ENCODE data around the gene RCE1.
A peak's percentile ranks its signal among the peaks of the same experiment; 100 is the strongest.

The RCE1 gene

DNA sequence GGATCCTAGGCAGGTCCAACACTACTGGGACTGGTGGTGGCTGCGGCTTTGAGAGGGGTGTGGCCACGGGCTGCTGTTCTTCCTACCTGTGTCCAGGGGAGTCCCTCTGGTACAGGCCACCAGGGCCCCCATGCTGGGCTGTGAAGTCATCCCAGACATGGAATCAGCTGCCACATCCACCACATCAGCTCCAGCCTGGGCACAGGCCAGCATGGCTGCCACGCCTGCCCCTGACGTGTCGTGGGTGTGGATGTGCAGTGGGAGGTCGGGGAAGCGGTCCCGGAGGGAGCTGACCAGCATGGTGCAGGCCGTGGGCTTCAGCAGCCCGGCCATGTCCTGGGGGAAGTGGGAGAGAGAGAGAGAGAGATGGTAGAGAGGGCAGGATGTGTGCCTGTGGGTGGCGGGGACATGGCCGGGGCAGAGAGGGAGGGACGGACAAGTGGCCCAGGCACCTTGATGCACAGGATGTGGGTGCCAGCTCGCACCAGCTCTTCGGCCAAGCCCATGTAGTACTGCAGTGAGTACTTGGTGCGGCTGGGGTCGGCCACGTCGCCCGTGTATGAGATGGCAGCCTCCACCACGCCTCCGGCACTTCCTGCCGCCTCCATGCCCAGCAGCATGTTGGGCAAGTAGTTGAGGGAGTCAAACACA is 7.5 kb downstream of the RCE1 start:
- Mint-ChIP-seq H3K9me3 (no peaks in the 10 kb centered on the region), H3K27me3 (no peaks in the 10 kb centered on the region), H3K27ac (no peak overlapping the region), H3K36me3 (ENCODE audit: low read depth) (no peaks in the 10 kb centered on the region), H3K4me1 (ENCODE audit: low read depth) (peaks cover 11% of the 10 kb centered on the region), H3K4me3 (no peak overlapping the region)

DNA sequence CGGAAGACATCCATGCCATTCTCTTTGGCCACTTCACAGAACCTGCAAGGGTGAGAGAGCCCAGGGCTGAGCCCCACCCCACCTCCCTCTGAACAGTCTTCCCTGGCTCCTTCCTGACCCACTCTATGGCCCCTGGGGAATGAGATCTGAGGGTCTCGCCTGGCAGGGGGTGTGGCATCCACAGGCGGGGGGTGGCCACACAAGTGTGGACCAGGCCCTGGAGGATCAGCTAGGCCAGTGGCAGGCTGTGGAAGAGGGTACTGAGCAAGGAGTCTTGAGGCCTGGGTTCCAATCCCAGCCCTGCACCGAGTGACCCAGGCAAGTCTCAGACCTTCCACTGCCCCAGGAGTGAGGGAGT is 8.0 kb downstream of the RCE1 start:
- Mint-ChIP-seq H3K4me3 (no peak overlapping the region), H3K9me3 (no peaks in the 10 kb centered on the region), H3K27ac (no peak overlapping the region), H3K36me3 (ENCODE audit: low read depth) (no peaks in the 10 kb centered on the region), H3K27me3 (no peaks in the 10 kb centered on the region), H3K4me1 (ENCODE audit: low read depth) (peaks cover 13% of the 10 kb centered on the region)

DNA sequence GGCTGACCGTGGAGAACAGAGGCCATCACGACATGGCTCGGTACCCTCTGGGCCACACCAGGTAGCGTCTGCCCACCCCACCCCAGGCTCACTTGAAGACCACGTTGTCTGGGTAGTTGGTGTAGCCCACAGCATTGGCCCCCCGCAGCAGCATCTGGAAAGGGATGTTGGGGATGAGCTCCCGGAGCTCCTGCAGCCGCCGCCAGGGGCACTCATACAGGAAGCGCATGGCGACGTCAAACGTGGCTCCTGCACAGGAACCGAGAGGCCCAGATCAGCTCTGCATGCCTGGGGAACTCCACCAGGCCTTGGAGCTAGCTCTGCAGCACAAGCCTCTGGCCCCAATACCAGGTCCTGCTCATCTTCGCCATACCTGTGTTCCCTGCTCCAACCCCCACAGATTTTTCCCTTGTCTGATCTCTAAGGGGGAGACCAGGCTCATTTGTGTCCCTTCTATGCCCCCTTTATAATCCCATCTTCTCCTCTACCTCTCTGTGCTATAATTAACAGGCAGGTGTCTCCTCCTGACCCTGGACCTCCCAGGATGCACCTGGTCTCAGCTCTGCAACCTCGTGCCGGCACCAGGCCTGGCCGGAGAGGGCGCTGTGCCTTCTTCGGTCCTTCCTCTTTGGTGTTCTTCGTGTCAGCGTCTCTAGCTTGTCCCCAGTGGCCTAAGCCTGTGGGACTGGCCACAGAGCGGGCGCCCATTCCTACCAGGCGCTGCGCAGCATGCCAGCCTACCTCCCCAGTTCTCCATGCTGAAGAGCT is 8.6 kb downstream of the RCE1 start:
- Mint-ChIP-seq H3K9me3 (no peaks in the 10 kb centered on the region), H3K4me3 (no peak overlapping the region), H3K4me1 (ENCODE audit: low read depth) (peaks cover 13% of the 10 kb centered on the region), H3K36me3 (ENCODE audit: low read depth) (no peaks in the 10 kb centered on the region), H3K27me3 (no peaks in the 10 kb centered on the region), H3K27ac (peak overlapping the region; percentile 63)

DNA sequence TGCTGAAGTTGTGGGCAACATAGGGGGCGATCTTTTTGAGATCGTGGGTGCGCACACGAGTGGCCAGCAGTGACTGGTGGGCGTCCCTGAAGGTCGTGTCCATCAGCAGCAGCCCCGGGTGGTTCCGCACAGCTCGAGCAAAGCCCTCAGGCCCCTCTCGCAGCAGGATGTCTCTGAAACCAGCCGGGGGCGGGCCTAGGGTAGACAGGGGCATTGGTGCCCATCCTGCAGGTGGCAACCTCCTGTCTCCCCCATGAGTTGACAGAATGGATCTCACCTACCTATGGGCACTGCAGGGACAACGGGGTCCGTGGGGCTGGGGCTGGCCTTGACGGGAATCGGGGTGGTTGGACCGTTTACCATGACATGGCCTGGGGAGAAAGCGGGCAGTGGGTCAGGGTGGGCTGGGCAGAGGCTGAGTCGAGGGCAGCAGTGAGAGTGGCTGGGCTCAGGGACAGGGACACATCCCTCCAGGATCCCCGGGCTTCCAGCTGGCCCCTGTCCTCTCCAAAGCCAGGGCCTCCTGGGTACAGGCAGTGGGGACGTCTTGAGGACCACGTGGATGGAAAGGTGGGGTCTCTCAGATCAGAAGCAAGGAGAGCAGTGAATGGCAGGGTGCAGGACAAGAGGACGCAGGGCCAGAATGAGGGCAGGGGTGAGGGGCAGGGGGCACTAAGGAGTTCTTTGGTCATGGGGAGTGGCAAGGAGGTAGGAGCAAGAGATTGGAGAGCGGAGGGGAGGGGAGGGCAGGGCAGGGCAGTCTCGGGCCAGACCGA is 9.4 kb downstream of the RCE1 start:
- Mint-ChIP-seq H3K27me3 (no peaks in the 10 kb centered on the region), H3K4me1 (ENCODE audit: low read depth) (peaks cover 13% of the 10 kb centered on the region), H3K9me3 (no peaks in the 10 kb centered on the region), H3K4me3 (no peak overlapping the region), H3K27ac (peak overlapping the region; percentile 63), H3K36me3 (ENCODE audit: low read depth) (no peaks in the 10 kb centered on the region)

DNA sequence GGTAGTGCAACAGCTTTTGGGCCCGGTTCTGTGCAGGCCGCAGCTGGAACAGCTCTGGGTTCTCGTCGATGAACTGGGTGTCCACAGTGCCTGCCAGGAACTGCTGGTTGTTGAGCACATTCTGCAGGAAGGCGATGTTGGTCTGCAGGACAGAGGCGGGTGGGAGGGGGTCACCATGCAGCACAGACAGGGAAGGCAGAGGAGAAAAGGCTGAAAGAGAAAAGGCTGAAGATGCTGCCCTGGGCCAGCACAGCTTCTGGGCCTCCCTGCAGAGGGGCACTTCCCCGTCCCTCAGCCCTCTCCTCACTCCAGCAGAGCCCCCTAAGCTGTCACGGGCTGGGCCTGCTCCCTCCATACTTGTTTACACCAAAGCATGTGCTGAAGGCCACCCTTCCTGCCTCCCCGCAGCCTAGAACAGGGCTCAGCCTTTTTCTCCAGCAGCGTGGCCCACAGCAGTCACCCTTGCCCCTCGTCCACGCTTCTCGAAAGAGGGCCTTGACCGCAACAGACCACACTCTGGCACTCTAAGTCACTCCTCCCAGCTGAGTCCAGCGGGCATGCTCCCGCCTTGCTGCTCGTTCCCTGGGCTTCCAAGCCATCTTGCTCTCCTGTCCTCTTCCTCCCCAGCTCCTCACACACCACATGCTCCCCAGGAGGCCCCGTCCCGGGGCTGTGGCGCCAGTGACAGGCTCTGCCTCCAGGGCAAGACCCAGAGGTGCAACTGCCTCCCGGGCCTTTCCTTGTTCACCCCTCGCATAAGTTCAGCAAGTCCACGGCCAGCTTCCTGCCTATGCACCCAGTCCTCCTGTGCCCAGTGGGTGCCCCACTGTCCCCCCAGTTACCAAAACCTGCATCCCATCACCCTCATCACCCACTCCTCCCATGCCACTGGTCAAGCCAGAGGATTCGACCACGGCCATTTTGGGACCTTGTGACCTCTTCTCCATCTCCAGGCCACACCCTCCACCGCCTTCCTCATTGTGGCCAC is 10.3 kb downstream of the RCE1 start:
- no peaks in the 10 kb centered on the region for H3K9me3 Mint-ChIP-seq
- H3K4me1 Mint-ChIP-seq (ENCODE audit: low read depth): peaks cover 13% of the 10 kb centered on the region
- no peak overlapping the region for H3K4me3 Mint-ChIP-seq
- no peaks in the 10 kb centered on the region for H3K27me3 Mint-ChIP-seq
- no peak overlapping the region for H3K27ac Mint-ChIP-seq
- no peaks in the 10 kb centered on the region for H3K36me3 Mint-ChIP-seq (ENCODE audit: low read depth)

DNA sequence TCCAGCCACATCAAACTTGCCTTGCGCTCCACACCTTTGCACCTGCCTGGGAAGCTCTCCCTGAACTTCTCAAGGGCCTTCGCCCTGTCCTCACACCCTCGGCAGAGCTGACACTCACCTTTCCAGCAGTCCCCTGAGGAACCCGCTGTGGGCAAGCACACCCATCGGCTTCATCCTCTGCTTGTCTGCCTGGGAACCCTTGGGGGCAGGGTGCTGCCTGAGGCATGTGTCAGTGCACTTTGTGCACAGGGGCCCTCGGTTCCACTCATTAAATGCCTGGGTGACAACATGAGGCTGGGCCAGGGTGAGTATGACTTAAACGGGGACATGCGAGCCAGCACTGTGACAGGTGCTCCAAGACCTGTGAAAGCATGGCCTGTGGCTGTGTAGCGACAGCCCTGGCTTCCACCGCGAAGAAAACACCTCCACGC is 11.0 kb downstream of the RCE1 start:
- H3K27me3 Mint-ChIP-seq: no peaks in the 10 kb centered on the region
- H3K36me3 Mint-ChIP-seq (ENCODE audit: low read depth): no peaks in the 10 kb centered on the region
- peaks cover 13% of the 10 kb centered on the region for H3K4me1 Mint-ChIP-seq (ENCODE audit: low read depth)
- H3K4me3 Mint-ChIP-seq: no peak overlapping the region
- no peaks in the 10 kb centered on the region for H3K9me3 Mint-ChIP-seq
- H3K27ac Mint-ChIP-seq: no peak overlapping the region

DNA sequence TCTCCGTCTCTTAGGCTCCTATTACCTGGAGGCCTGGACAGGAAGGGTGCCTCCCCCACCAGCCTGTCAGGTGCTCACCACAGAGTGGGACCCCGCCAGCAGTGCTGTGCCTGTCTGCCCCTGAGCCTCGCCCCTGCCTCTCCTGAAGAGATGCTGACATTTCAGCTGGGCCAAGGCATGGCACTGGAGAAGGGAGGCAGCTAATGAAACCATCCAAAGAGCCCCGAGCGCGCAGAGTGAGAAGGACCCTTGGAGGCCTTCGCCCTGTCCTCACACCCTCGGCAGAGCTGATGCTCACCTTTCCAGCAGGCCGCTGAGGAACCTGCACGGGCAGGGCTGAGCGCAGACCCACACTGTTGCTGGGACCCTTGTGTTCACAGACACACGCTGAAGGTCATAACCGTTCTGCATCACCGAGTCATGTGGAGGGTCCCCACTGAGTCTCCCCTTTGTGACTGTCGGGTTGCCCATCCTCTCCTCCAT is 11.5 kb downstream of the RCE1 start:
- no peaks in the 10 kb centered on the region for H3K9me3 Mint-ChIP-seq
- no peak overlapping the region for H3K27ac Mint-ChIP-seq
- no peaks in the 10 kb centered on the region for H3K36me3 Mint-ChIP-seq (ENCODE audit: low read depth)
- H3K4me3 Mint-ChIP-seq: peak overlapping the region; percentile 93
- peaks cover 13% of the 10 kb centered on the region for H3K4me1 Mint-ChIP-seq (ENCODE audit: low read depth)
- no peaks in the 10 kb centered on the region for H3K27me3 Mint-ChIP-seq

DNA sequence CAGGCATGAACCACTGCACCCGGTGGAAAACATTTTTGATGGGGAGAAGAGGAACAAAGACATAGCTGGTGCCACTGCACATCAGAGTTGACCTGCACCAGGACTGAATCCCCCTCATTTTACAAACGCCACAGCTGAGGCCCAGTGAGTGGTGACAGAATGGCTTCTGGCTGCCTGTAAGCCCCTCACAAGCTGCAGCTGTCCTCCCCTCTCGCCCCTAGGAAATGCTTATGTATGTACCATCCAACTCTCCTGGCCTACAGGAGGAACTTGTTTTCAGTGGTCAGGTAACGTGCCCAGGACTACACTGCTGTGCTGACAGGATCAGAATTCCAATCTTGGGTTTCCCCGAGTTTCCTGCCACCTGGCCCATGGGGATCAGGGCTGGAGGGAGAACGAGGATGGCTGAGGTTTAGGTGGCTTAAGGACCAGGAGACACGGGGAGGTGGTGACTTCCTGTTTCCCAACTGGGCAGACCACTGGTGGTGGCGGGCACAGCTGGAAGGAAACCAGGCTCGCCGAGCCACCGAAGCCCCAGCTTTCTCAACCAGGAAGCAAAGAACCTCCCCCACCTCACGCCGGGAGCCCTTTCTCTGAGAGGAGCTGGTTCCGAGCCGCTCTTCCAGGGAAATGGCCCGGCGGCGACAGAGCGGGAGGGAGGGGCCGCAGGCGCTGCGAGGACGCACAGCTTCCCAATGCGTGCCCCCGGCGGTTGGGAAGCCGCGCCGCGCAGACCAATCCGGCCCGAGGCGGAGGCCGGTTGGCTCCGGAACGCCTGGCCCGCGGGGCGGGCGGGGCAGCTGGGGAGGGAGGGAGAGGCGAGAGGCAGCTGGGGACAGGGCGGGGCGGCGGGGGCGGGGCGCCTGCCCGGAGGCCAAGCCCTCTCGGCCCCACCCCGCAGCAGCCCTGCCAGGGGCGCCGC is 12.6 kb downstream of the RCE1 start:
- peaks cover 13% of the 10 kb centered on the region for H3K4me1 Mint-ChIP-seq (ENCODE audit: low read depth)
- peak overlapping the region; percentile 93 for H3K4me3 Mint-ChIP-seq
- no peaks in the 10 kb centered on the region for H3K9me3 Mint-ChIP-seq
- no peaks in the 10 kb centered on the region for H3K27me3 Mint-ChIP-seq
- H3K27ac Mint-ChIP-seq: peak overlapping the region; percentile 95
- H3K36me3 Mint-ChIP-seq (ENCODE audit: low read depth): no peaks in the 10 kb centered on the region

DNA sequence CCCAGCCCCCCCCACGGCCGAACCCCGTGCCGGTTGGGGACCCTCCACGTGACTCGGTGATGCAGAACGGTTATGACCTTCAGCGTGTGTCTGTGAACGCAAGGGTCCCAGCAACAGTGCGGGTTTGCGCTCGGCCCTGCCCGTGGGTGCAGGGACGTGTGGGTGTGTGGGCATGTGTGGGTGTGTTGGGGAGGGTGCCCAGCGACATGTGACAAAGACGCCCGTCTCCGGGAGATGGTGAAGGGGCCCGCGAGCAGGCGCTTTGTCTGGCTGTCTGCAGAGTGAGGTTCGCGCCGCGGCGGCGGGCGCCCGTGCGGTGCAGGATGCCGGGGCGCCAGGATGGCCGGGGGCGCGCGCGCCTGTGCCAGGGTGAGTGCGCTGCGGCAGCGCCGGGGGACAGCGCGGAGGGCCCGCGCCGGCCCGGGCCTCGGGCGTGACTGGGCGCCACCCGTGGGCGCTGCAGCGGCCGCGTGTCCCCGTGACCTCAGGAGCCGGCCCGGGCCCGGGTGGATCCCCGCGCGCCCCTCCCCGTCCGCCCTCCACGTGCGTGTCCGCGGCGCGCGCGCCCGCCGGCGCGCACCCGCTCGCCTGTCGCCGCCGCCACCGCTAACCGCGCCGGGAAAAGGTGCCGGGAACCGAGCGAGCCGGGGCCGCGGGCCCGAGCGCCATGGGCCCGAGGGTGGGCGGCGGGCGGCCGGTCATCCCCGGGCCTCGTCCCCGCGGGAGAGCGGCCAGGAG is 13.4 kb downstream of the RCE1 start, which contains the start of gene LRFN4:
Gene LRFN4, plus strand, starts transcription at position 569 of the 738 bp plus-strand sequence. CDS start 681 bp downstream, outside the sequence.
- Mint-ChIP-seq H3K27ac (peak within 1 kb of the TSS; percentile 95), H3K27me3 (no peaks in the 10 kb centered on the region), H3K4me3 (peak within 1 kb of the TSS; percentile 93), H3K9me3 (no peaks in the 10 kb centered on the region), H3K36me3 (ENCODE audit: low read depth) (no peaks in the 10 kb centered on the region), H3K4me1 (ENCODE audit: low read depth) (peaks cover 12% of the 10 kb centered on the region)

DNA sequence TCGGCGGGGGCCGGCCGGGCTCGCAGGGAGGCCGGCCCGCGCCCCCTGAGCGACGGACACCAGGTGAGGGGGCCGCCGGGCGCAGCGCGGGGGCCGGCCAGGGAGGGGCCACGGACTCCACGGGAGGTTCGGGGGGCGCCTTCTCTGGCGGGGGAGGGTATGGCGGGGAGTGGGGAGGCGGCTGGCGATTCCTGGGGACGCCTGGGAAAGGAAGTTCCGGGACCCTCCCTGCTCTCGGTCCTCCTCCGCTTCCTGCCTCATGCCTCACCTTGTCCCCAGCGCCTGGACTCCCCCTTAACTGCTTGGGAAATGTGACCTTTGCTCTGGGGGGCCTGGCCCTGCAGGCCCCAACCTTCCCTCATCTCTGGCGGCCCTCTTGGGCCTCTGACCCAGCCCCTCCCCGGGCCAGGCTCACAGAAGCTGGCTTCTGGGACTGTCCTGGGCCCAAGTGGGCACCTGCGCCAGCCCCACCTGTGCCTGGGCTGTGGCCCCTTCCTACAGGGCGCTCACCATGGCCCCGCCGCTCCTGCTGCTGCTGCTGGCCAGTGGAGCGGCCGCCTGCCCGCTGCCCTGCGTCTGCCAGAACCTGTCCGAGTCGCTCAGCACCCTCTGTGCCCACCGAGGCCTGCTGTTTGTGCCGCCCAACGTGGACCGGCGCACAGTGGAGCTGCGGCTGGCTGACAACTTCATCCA is 14.1 kb downstream of the RCE1 start:
- no peaks in the 10 kb centered on the region for H3K27me3 Mint-ChIP-seq
- H3K4me1 Mint-ChIP-seq (ENCODE audit: low read depth): peaks cover 5% of the 10 kb centered on the region
- H3K27ac Mint-ChIP-seq: peak overlapping the region; percentile 83
- no peaks in the 10 kb centered on the region for H3K36me3 Mint-ChIP-seq (ENCODE audit: low read depth)
- no peaks in the 10 kb centered on the region for H3K9me3 Mint-ChIP-seq
- H3K4me3 Mint-ChIP-seq: peak overlapping the region; percentile 84

DNA sequence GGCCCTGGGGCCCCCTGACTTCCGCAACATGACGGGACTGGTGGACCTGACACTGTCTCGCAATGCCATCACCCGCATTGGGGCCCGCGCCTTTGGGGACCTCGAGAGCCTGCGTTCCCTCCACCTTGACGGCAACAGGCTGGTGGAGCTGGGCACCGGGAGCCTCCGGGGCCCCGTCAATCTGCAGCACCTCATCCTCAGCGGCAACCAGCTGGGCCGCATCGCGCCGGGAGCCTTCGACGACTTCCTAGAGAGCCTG is 14.6 kb downstream of the RCE1 start:
- no peaks in the 10 kb centered on the region for H3K9me3 Mint-ChIP-seq
- no peak overlapping the region for H3K27ac Mint-ChIP-seq

DNA sequence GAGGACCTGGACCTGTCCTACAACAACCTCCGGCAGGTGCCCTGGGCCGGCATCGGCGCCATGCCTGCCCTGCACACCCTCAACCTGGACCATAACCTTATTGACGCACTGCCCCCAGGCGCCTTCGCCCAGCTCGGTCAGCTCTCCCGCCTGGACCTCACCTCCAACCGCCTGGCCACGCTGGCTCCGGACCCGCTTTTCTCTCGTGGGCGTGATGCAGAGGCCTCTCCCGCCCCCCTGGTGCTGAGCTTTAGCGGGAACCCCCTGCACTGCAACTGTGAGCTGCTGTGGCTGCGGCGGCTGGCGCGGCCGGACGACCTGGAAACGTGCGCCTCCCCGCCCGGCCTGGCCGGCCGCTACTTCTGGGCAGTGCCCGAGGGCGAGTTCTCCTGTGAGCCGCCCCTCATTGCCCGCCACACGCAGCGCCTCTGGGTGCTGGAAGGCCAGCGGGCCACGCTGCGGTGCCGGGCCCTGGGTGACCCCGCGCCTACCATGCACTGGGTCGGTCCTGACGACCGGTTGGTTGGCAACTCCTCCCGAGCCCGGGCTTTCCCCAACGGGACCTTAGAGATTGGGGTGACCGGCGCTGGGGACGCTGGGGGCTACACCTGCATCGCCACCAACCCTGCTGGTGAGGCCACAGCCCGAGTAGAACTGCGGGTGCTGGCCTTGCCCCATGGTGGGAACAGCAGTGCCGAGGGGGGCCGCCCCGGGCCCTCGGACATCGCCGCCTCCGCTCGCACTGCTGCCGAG is 15.1 kb downstream of the RCE1 start:
- H3K36me3 Mint-ChIP-seq (ENCODE audit: low read depth): no peaks in the 10 kb centered on the region
- H3K27me3 Mint-ChIP-seq: no peaks in the 10 kb centered on the region
- H3K4me1 Mint-ChIP-seq (ENCODE audit: low read depth): peaks cover 5% of the 10 kb centered on the region
- H3K4me3 Mint-ChIP-seq: peak overlapping the region; percentile 84
- H3K9me3 Mint-ChIP-seq: no peaks in the 10 kb centered on the region
- no peak overlapping the region for H3K27ac Mint-ChIP-seq

More for the DNA sequence above, 14.6 kb downstream of the RCE1 start:
- no peaks in the 10 kb centered on the region for H3K36me3 Mint-ChIP-seq (ENCODE audit: low read depth)
- H3K4me3 Mint-ChIP-seq: peak overlapping the region; percentile 84
- no peaks in the 10 kb centered on the region for H3K27me3 Mint-ChIP-seq
- peaks cover 5% of the 10 kb centered on the region for H3K4me1 Mint-ChIP-seq (ENCODE audit: low read depth)
